ENCODE data around the gene GHR.

GHR gene

GRCh38 chr5:42518595-42519221 is 95.5 kb downstream of the GHR start:
- DNase-seq: no peak

GRCh38 chr5:42520203-42520602 is 97.0 kb downstream of the GHR start:
- no peak for DNase-seq

- DNase-seq: no peak
These were observed 97.7 kb downstream of the GHR start for GRCh38 chr5:42520957-42521356.

- DNase-seq: no peak
These were observed 98.2 kb downstream of the GHR start for GRCh38 chr5:42521406-42521805.

GRCh38 chr5:42522783-42523182 is 99.5 kb downstream of the GHR start:
- DNase-seq: no peak

- DNase-seq: peak in 1 of 2 donors; percentile 16
These were observed 102.9 kb downstream of the GHR start for GRCh38 chr5:42526179-42526578.

GRCh38 chr5:42531611-42532010 is 108.4 kb downstream of the GHR start:
- no peak for DNase-seq

GRCh38 chr5:42542106-42542505 is 118.9 kb downstream of the GHR start:
- DNase-seq: no peak

- no peak for DNase-seq
These were observed 120.5 kb downstream of the GHR start for GRCh38 chr5:42543774-42544173.

GRCh38 chr5:42545038-42545437 is 121.8 kb downstream of the GHR start:
- DNase-seq: no peak

- no peak for DNase-seq
These were observed 123.9 kb downstream of the GHR start for GRCh38 chr5:42547141-42547540.

- DNase-seq: no peak
These were observed 124.7 kb downstream of the GHR start for GRCh38 chr5:42547894-42548293.

GRCh38 chr5:42552597-42552996 is 129.4 kb downstream of the GHR start:
- DNase-seq: no peak

GRCh38 chr5:42553461-42553860 is 130.2 kb downstream of the GHR start:
- DNase-seq: no peak

- DNase-seq: no peak
These were observed 131.8 kb downstream of the GHR start for GRCh38 chr5:42555010-42555409.

- DNase-seq: no peak
These were observed 132.6 kb downstream of the GHR start for GRCh38 chr5:42555797-42556196.

- no peak for DNase-seq
These were observed 134.4 kb downstream of the GHR start for GRCh38 chr5:42557689-42558088.

- DNase-seq: no peak
These were observed 138.4 kb downstream of the GHR start for GRCh38 chr5:42561656-42562055.

GRCh38 chr5:42564689-42565356 is 141.6 kb downstream of the GHR start:
- no peak for DNase-seq

- DNase-seq: no peak
These were observed 143.5 kb downstream of the GHR start for GRCh38 chr5:42566652-42567295.

GRCh38 chr5:42569325-42569724 is 146.1 kb downstream of the GHR start:
- DNase-seq: no peak

GRCh38 chr5:42569953-42570548 is 146.8 kb downstream of the GHR start:
- no peak for DNase-seq

- DNase-seq: peak in 1 of 2 donors; percentile 24
These were observed 148.0 kb downstream of the GHR start for GRCh38 chr5:42570966-42571960.
